T-helper 2 cell treated with Interferon-gamma antibody and Interleukin-4, amounts not matched to agents 100 ng/mL and 5 ng/mL, for 36 hours (primary cell): ENCODE data around the gene SSX2IP. TPM values are rescaled to one million over a fixed set of nuclear protein-coding genes. Genes with fewer than 3 reads are reported as not detected.

Experiments
- intact Hi-C: fragments of 100-400 bp; cut with micrococcal nuclease; formaldehyde crosslinking; loops from one replicate; pipeline ENCODE4 v1.15.1; 2023
- total RNA-seq: library from RNA; stranded (reverse); gene quantifications from 2 replicates; pipeline ENCODE4 v1.2.3, GENCODE V29; 2022

The SSX2IP gene
- total RNA-seq, 1 donor from 2014 or later: 17.0 TPM

GRCh38 chr1:84711121-84711520 lies 20.9 kb upstream of the SSX2IP start:
- intact Hi-C loops: no loop called here

GRCh38 chr1:84709131-84709530 lies 18.9 kb upstream of the SSX2IP start:
- intact Hi-C loops: no loop called here

- intact Hi-C loops: no loop called here
Measured at GRCh38 chr1:84708031-84708430, 17.8 kb upstream of the SSX2IP start.

- intact Hi-C loops: no loop called here
Measured at GRCh38 chr1:84705513-84705912, 15.3 kb upstream of the SSX2IP start.

- intact Hi-C loops: no loop called here
Measured at GRCh38 chr1:84704872-84705417, 14.7 kb upstream of the SSX2IP start.

- intact Hi-C loops: no loop called here
Measured at GRCh38 chr1:84703431-84703830, 13.2 kb upstream of the SSX2IP start.

- intact Hi-C loops: no loop called here
Measured at GRCh38 chr1:84702143-84702542, 11.9 kb upstream of the SSX2IP start.

GRCh38 chr1:84701376-84701775 lies 11.1 kb upstream of the SSX2IP start:
- intact Hi-C loops: no loop called here

GRCh38 chr1:84700070-84700469 lies 9.8 kb upstream of the SSX2IP start:
- intact Hi-C loops: no loop called here

GRCh38 chr1:84698151-84699110 lies 8.2 kb upstream of the SSX2IP start:
- intact Hi-C loops: no loop called here

GRCh38 chr1:84693785-84694184 lies 3.5 kb upstream of the SSX2IP start:
- intact Hi-C loops: loop anchor here (5.0 kb wide), 5 partner anchors 59 to 1186 kb away; no protein-coding TSS in a partner anchor

GRCh38 chr1:84693005-84693404 lies 2.7 kb upstream of the SSX2IP start:
- intact Hi-C loops: loop anchor here (5.0 kb wide), 5 partner anchors 59 to 1186 kb away; no protein-coding TSS in a partner anchor

- intact Hi-C loops: loop anchor here (5.0 kb wide), 5 partner anchors 60 to 1185 kb away; no protein-coding TSS in a partner anchor
Measured at GRCh38 chr1:84692391-84692790, 2.1 kb upstream of the SSX2IP start.

- intact Hi-C loops: loop anchor here (2.0 to 5.0 kb wide), 10 partner anchors 61 to 1184 kb away; partner anchors contain the start of genes BCL10, MCOLN2, PRKACB and ZNHIT6
Measured at GRCh38 chr1:84691122-84691783, 992 bp upstream of the SSX2IP start.

GRCh38 chr1:84689514-84690396 lies 506 bp downstream of the SSX2IP start:
- intact Hi-C loops: loop anchor here (1.0 to 5.0 kb wide), 17 partner anchors 63 to 1182 kb away; partner anchors contain the start of genes BCL10, CTBS, GNG5 and MCOLN2

- intact Hi-C loops: loop anchor here (1.0 kb wide), 1 partner anchor 68 kb away; no protein-coding TSS in a partner anchor
Measured at GRCh38 chr1:84688463-84689061, 1.7 kb downstream of the SSX2IP start.

- intact Hi-C loops: no loop called here
Measured at GRCh38 chr1:84687714-84688462, 2.4 kb downstream of the SSX2IP start.

GRCh38 chr1:84686223-84686622 lies 4.0 kb downstream of the SSX2IP start:
- intact Hi-C loops: no loop called here

- intact Hi-C loops: no loop called here
Measured at GRCh38 chr1:84683508-84683907, 6.8 kb downstream of the SSX2IP start.
